ENCODE measurements around the gene CARMIL1. TPM values are rescaled to one million over a fixed set of nuclear protein-coding genes. Genes with fewer than 3 reads are reported as not detected.

The CARMIL1 gene
- total and polyA plus RNA-seq, 10 of the 15 experiments (the other 5 are each of a cell fraction or from before 2014, with no cell fraction given), result 6.4 to 18.1 (median 10.3) TPM

DNA sequence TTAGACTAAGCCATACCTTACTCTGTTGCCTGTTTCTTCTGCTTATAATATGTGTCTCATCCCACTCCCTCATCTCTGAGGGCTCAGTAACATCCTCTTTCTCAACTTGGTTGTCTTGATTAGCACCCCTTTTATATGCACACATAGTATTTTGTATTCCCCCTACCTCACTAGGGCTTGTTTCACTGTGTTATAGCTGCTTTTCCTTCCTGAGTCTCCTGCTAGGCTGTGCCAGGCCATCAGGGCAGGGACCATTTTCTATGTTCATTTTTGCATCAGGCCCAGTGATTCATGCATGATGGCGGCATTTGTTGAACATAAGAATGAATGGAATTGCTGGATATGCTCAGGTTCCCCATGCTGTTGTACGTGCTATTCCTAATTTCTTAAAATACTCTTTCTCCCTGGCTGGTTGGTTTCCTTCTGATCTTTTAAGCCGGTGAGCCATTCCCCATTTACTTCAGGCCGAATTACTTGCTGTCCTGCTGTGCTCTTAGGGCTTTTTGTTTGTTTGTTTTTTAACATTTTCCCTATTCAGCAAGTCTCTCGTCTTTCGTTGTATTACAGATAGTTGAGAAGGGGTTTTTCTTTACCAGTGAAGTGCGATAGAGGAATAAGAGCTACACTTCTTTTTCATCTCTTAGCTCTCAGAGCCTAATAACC, 183.2 kb downstream of the CARMIL1 start (continued):
- TF ChIP-seq, protein P1, sequence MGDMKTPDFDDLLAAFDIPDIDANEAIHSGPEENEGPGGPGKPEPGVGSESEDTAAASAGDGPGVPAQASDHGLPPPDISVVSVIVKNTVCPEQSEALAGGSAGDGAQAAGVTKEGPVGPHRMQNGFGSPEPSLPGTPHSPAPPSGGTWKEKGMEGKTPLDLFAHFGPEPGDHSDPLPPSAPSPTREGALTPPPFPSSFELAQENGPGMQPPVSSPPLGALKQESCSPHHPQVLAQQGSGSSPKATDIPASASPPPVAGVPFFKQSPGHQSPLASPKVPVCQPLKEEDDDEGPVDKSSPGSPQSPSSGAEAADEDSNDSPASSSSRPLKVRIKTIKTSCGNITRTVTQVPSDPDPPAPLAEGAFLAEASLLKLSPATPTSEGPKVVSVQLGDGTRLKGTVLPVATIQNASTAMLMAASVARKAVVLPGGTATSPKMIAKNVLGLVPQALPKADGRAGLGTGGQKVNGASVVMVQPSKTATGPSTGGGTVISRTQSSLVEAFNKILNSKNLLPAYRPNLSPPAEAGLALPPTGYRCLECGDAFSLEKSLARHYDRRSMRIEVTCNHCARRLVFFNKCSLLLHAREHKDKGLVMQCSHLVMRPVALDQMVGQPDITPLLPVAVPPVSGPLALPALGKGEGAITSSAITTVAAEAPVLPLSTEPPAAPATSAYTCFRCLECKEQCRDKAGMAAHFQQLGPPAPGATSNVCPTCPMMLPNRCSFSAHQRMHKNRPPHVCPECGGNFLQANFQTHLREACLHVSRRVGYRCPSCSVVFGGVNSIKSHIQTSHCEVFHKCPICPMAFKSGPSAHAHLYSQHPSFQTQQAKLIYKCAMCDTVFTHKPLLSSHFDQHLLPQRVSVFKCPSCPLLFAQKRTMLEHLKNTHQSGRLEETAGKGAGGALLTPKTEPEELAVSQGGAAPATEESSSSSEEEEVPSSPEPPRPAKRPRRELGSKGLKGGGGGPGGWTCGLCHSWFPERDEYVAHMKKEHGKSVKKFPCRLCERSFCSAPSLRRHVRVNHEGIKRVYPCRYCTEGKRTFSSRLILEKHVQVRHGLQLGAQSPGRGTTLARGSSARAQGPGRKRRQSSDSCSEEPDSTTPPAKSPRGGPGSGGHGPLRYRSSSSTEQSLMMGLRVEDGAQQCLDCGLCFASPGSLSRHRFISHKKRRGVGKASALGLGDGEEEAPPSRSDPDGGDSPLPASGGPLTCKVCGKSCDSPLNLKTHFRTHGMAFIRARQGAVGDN (IDR thresholded peaks at IDR 0.05), result no peak
- TF ChIP-seq ATF7 (IDR thresholded peaks at IDR 0.05; ENCODE audit: low read depth) (no peak), TAF1 (IDR thresholded peaks at IDR 0.05; ENCODE audit: borderline replicate concordance, low read depth, low read length) (no peak), NFYA (IDR thresholded peaks at IDR 0.05; ENCODE audit: borderline replicate concordance, low read depth, low read length) (no peak), STAT3 (IDR thresholded peaks at IDR 0.05; ENCODE audit: low read depth, low read length) (no peak), RBBP5 (conservative IDR thresholded peaks at IDR 0.05) (no peak)
- TF ChIP-seq, protein P2, sequence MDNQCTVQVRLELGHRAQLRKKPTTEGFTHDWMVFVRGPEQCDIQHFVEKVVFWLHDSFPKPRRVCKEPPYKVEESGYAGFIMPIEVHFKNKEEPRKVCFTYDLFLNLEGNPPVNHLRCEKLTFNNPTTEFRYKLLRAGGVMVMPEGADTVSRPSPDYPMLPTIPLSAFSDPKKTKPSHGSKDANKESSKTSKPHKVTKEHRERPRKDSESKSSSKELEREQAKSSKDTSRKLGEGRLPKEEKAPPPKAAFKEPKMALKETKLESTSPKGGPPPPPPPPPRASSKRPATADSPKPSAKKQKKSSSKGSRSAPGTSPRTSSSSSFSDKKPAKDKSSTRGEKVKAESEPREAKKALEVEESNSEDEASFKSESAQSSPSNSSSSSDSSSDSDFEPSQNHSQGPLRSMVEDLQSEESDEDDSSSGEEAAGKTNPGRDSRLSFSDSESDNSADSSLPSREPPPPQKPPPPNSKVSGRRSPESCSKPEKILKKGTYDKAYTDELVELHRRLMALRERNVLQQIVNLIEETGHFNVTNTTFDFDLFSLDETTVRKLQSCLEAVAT (IDR thresholded peaks at IDR 0.05), result no peak
